RPMI8226 (cell line): ENCODE data around the gene HAPSTR1.

ENCODE experiments used
- DNase-seq: peaks from one replicate; pipeline ENCODE4 v3.0.0-alpha.2; 2015

Gene HAPSTR1

DNA sequence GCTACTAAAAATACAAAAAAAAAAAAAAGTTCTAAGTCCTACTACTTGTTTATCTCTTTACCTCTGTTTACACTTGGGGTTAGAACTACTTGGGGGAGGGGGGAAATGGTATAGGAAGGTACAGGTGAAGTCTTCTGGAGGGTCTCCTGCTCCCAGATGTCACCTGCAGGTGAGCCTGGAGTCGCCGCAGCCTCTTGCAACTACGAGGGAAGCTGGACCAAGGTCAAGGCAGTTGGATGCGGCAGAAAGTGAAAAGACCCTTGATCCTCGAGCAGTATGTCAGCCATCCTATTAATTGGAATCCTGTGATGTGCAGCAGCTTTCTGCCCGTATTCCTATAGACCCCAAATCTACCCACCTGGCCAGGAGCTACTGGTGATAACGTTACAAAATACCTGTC, 33.0 kb downstream of the HAPSTR1 start:
- no peak for DNase-seq

DNA sequence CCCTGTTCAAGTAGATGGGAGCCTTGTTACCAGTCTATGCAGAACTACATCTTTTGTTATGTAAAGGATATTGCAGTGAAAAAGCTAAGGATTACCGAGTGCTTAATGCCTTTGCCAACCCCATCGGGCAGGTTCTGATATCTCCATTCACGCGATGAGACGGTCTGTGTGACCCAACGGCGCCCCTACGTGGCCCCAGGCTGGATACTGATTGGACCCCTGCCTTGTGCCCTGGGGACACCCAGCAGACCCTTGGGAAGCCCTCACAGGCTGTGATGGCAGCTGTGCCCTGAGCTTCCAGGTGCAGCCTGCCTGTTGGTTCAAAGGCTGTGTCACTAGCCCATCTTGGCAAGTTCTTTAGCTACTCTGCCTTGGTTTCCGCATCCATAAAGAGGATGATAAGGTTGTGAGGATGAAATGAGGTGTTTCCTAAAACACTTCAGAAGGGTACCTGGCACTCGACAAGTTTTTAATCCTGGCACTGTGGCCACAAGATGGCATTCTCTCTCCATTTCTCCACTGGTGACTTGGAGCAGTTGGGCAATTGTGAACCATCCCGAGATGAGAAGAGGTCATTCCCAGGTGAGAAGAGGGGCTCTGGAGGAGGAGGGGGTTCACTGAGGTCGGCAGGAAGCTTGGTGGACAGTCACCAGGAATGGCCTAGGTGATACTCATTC, 33.6 kb downstream of the HAPSTR1 start:
- DNase-seq, result no peak

DNA sequence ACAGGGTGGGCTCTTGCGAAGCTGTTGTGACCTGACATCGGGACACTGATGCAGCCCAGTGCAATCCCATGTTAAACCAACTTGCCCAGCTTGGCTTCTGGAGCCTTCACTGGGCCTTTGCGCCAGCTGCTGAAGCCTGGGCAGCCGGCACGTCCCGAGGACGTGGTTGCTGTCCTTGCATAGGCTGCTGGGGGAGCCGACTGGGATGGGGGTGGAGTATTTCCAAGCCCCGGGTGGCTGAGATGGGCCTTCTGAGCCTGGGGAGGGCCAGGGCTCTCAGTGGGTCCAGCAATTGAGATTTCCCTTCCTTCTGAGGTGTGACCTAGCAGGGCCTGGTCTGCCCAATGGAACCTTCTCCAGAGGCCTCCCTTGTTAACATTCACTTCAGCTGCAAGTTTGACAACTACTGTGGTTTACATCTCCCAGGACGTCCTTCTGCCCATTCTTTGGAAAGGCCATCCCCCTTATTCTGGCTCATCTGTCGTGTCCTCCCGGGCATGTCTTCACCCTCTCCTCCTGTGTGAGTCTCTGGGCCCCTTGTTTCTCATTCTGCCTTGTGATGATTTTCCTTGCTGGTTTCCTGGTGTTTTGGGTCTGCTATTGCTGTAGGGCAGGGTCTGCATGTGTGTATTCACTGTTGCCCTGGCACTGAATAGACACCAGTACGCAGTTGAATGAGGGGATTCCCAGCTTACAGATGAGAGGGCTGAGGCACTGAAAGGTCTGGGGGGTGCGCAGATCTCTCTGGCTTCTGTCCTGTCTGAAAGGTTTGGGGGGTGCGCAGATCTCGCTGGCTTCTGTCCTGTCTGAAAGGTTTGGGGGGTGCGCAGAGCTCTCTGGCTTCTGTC, 34.4 kb downstream of the HAPSTR1 start:
- DNase-seq, result no peak

DNA sequence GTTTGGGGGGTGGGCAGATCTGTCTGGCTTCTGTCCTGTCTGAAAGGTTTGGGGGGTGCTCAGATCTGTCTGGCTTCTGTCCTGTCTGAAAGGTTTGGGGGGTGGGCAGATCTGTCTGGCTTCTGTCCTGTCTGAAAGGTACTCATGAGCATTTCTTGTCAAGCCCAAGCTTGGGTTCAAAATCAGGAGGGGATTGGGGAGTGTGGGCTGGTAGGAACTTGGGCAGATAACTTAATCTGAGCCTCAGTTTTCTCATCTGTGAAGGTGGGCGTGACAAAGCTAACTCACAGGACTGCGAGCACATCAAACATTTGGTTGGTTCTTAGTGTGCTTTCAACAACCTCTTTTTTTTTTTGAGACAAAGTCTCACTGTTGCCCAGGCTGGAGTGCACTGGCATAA, 35.2 kb downstream of the HAPSTR1 start:
- no peak for DNase-seq

DNA sequence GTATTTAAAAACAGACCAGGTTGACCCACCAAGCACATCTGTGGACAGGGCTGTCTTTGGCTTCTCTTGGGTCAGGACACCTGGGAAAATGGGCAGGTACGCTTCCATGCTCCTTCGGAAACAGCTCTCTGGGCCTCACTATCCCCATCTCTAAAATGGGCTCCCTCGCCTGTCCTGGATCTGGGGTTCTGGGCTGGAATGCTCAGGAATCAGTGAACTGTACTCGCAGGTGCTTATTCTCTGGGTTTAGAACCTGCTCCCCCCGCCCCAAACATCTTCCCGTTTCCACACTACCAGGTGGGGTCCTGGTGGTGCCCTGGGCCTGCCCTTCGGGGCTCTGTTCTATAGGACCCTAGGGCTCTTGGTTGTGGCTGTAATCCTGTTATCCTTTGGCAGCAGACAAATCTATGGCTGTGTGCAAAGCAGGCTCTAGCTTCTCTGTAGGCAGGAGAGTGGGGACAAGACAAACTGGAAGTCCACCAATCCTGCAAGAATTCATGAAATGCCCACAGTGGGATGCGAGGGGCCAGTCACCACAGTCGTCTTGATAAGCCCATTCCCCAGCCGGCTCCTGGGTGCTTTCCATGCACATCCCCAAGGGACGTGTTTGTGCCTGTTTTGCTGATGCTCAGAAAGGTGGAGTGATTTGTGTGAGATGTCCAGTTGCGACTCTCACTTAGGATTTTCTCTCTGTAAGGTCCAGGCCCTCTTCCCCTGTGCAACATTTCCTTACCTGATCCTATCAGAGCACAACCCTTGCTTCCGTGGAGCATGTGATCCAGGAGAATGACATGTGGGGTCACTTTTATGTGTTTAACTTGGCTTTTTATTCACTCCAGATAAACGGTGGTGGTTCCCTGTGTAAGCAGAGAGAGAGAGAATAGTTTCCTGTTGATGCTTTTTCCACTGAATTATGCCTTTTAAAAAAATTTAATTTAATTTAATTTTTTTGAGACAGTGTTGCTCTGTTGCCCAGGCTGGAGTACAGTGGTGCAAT, 37.2 kb downstream of the HAPSTR1 start:
- DNase-seq, result no peak

DNA sequence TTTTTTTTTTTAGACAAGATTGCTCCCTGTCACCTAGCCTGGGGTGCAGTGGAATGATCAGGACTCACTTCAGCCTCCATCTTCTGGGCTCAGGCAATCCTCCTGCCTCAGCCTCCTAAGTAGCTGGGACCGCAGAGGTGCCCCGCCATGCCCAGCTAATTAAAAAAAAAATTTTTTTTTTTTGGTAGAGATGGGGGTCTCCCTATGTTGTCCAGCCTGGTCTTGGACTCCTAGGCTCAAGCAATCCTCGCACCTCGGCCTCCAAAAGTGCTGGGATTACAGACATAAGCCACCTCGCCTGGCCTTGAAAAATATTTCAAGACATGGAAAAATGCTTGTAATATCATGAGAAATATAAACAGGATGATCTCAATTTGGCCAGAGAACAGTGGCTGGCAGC, 42.9 kb downstream of the HAPSTR1 start:
- DNase-seq, result no peak

DNA sequence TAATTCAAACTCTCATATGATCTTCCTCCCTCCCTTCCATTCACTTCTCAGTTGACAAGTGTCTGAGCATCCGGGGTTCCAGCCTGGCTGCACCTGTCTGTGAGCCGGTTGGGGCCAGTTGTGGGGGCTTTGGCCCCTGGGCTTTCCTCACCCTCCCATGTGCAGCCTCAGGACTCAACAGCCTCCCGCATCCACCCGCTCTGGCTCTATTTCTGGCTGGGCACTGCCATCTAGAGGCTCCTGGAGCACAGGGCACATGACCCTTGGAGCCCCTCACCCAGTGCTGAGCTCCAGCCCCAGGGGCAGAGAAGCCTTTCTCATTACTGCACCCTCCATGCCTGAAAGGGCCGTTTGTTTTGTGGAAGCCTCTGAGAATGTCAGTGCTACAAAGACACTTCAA, 43.3 kb downstream of the HAPSTR1 start:
- peak; percentile 83 for DNase-seq

DNA sequence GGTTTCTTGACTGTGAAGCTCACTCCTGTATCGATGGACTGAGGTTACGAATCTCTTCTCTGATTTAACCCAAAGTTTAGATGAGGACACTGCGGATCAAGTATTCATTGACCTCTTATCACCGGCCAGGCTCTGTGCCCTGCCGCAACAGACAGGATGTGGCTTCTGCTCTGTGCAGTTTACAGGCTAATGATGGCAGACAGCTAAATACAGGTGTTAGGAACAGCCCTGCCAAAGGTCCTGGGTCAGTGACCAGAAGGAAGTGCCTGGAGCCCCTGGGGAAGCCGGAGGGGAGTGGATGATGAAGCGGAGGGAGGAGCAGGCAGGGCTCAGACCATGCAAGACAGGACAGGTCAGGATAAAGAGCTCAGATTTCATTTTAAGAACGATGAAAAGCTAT, 44.4 kb downstream of the HAPSTR1 start:
- peak; percentile 65 for DNase-seq

DNA sequence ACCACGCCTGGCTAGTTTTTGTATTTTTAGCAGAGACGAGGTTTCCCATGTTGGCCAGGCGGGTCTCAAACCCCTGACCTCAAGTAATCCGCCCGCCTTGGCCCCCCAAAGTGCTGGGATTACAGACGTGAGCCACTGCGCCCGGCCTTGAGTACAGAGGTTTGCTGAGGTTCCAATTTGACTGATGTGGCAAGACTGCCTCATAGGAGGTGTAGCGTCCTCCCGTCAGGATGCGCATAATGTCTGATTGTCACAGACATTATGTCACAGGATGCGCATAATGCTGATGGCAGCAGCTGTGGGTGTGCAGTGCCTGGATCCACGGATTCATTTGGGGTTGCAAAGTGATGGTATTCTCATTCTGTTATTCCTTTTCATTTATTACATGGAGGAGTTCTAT, 45.2 kb downstream of the HAPSTR1 start:
- DNase-seq, result no peak

DNA sequence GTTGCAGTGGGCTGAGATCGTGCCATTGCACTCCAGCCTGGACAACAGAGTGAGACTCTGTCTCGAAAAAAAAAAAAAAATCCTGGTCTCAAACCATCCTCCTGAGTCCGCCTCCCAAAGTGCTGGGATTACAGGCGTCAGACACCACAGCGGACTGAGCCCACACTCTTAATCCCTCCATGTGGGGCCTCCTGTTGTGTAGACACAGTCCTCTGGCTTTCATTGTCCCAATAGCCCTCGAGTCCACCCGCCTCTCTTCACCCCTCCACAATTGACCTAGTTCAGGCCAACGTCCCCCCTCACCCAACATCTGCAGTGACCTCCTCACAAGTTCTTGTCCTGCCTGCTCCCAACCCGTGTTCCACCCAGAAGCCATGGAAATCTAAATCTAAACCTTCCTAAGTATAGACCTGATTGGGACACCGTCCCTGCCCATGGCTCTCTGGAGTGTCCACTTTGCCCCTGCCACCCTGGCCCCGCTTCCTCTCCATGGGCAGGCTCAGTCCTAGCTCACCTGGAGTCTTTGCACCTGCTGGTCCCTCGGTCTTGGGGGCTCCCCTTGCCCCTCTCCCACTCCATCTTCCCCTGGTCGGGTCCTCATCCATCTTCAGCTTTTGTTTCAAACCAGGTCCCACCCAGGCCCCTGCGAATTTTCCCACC, 46.7 kb downstream of the HAPSTR1 start:
- no peak for DNase-seq

DNA sequence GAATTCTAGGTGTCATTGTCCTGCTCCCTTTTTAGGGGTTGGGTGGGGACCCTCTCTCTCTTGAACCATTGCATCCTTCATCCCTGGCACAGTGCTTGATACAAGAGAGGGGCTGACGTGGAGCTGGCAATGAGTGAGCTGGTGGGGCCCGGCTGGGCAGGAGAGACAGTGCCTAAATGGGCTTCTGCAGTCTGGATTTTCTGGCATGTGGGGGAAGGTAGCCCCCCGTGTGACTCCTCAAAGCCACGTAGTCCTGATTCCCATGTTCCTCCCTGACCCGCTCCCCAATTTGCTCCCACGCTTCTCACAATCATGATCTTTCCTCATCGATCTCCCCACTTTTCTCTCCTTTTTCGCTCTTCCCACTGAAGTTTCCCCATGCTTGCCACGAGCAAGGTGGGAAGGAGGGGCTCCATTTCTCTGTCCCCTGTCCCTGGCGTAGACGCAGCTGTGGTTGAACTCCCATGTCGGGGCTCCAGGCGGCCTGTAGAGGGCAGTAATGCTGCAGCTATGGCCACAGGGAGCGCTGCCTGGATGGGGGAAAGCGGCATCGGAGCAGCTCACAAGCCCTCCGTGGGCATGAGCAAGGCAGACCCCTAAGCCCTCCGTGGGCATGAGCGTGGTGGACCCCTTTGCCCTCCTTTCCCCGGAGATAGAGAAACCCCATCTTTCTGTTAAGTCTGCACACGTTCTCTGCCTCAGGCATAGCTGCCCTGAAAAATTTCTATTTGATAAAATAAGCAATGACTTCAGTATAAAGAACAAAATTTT, 47.5 kb downstream of the HAPSTR1 start:
- peak; percentile 81 for DNase-seq

DNA sequence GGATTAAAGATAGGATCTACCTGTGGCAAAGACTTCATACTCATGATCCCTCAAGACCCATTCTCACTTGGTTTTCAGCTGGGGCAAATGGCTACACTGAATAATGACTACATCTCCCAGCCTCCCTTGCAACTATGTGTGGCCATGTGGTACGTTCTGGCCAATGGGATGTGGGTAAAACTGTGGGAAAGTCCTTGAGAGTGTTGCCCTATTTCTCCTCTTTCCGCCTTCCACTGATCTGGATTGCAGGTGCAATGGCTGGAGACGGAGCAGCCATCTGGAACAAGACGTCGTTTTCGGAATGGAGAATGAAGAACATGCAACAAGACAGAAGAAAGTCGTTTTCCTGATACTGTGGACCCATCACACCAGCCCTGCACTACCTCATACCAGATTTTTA, 48.5 kb downstream of the HAPSTR1 start:
- peak; percentile 28 for DNase-seq
